GM19438 (cell line): ENCODE data around the gene TRIM32.

ENCODE experiments used
- ATAC-seq: cut with Tn5 transposase; IDR thresholded peaks from one replicate; pipeline ENCODE4 v1.9.1; 2021; ENCODE audit warnings: low read depth; ENCODE audit not compliant: unreplicated experiment

The TRIM32 gene

DNA sequence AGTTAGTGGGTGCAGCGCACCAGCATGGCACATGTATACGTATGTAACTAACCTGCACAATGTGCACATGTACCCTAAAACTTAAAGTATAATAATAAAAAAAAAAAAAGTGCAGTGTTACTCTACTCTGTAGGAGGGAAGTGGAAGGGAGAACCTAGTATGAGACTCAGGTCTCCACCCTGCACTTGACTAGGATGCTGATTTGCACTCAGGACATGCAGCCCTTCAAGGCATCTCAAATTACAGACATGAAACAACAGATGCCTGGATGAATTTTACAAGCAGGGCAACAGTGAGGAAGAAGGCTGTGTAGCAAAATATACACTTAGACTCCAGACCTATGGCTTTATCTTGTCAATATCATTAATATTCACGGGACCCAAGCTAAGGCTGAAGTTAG is 16.5 kb downstream of the TRIM32 start:
- no peak for ATAC-seq

DNA sequence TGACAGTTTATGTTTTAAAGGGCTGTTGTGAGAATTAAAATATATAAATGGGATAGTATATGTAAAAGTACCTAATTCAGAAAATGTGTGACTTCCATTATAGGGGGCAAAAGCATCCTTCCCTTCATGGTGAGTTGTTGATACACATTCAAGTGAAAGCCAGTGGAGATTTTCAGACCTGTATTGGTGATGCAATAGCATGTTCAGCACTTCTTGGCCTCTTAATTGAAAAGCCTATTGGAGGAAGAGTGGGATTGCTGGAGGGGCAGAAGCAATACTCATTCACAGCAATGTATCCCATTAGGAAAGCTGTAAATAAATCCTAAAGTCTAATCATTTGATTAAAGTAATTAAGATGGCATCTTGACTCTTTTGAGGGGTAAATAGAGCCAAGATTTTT is 17.4 kb downstream of the TRIM32 start:
- ATAC-seq, result no peak

DNA sequence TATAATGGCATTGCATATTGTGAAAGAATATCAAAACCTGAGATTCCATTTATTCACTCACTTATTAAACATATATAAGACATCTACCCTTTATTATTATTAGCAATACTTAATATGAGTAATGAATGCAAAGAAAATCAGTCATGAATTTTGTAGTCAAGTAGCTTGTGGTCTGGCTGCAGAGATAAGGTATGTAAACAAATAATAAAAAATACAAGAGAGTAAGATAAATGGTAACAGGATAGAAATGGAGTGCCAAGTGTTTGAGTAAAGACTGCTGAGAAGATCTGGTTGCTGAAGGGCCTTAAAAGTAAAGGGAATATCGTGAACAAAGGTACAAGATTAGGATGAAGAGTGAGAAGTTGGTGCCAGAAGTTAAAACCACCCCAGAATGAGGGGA is 18.4 kb downstream of the TRIM32 start:
- no peak for ATAC-seq

DNA sequence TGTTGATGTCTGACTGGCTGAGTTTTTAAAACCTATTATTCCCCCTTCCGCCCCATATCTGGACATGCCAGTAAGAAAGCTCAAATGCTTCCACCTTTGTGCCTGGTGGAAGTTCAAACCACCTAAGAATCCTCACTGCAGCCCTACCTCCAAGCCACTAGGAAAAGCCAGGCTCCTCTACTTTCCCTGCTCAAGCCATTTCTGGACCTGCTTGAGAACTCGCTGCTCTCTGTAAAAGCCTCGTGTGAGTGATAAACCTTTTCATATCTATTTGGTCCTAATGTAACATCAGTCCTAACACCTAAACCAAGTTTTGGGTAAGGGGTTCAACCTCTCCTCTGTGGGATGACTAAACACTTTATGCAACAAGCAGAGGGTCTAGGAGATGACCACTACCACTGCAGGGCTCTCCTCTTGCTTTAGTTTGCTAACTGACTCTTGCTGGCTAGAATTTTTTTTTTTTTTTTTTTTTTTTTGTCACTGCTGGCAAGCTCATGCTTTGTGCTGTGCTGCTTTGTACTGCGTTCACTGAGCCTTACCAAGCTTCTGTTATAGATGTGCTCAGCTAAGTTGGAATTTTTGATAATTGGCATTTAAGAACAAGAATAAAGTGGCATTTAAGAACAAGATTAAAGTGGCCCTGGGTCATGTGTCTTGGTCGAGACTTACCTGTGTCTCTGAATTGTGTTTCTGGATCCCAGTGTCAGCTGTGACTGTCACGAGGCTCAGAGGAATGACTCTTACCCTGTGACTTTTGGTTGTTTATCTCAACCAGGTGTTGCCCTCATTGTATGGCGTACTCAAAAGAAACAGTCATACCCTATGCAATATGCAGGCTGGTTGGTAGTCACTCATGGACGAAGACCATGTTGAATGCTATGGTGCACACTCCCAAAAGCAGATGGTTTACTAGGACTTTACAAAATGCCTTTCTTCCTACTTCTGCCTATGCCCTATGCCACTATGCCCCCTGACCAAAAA is 19.5 kb downstream of the TRIM32 start:
- ATAC-seq, result no peak

DNA sequence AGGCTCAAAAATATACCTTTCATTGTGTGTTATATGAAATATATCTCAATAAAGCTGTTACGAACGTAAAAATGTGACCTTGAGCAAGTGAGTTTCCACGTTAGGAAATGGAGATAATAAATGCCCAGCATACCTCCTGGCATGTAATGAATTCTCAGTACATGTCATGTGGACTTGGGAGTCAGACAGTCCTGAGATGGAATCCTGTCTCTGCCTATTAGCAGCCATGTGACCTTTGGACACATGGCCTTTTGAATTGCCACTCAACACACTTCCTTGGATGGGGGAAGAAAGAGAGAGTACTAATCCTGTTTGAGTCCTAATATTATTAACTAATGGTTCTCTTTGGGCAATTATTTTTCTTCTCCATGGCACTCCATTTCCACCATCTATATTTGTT is 25.7 kb downstream of the TRIM32 start:
- no peak for ATAC-seq

DNA sequence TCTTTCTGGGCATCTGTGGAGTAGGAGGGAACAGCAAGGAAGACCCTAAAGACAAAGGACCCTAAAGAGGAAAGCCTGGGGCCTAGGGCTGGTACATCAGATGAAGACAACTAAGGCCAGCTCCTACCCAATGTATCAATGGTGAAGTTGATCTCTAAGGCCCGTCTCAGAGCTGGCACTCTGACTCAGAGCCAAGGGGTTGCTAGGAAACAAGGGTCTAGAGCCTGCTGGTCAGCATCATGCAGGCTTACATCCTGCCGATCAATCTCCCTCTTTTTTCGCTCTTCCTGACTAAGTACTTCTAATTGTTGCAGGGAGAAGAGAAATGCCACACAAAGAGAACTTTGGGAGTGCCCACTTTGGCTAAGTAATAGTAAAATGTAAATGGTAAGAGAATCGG is 26.2 kb downstream of the TRIM32 start:
- no peak for ATAC-seq

DNA sequence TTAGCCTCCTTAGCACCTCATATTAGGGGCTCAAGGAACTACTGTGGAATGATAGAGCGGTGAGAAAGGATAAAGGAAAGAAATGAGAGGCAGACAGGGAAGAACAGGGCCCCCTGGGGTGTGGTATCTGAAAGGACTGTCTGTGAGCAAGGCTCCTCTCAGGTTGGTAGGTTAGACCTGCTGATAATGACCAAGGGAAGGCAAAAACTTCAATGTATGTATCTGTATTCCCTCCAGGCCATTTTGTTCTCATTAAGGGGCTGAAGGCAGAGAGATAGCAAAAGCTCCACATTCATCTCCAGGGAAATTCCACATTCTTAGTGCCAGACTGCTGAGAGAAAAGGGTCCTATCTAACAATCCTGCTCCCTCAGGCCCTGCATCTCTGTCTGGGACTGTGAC is 28.6 kb downstream of the TRIM32 start:
- no peak for ATAC-seq

DNA sequence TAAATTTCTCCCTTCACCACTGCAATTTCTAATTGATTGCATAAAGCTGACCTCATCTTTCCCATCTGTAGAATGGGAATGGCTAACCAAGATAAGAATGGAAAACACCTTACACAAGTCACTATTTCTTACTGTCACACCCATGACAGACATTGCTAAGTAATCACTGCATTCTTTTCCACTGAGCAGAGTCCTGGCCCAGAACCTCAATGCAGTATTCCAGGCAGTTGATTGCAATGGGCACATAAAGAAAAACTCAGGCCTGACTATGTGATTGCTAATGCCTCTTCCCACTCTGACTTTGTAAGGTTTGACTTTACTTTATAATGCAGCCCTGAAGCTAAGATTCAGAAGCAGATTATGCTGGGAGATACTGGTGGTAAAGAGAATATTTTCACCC is 29.3 kb downstream of the TRIM32 start:
- no peak for ATAC-seq

DNA sequence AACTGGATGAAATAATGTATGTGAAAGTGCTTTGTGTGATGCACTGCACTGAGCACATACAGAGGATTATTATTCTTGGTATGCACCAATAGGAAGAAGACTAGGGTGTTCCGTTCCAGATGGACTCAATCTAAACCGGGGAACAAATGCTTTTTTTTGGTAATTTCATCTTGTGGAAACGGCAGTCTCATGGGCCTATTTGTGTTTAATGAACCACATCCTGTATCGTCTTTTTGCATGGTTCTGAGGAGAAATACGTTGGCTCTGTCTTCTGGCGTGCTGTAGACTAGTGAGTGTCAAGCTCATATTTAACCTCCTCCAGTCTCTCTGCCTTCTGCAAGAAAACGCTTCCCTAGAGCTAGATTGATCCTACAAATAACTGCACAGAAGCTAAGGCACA is 30.0 kb downstream of the TRIM32 start:
- no peak for ATAC-seq

DNA sequence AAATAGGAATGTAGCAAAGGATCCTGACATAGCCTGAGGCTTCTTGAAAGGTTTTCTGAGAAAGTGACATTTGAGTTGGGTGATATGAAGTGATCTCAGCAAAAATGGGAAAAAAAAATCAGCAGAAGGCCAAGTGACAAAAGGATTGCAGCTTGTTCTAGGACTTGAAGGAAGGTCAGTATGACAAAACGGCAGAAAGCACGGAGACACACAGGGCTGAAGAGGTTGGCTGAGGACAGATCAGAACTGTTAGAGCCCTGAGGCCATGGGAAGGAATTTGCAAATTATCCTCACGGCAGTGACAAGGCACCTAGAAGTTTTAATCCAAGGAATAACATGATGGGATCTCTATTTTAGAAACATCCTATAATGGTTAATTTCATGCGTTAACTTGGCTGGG is 31.0 kb downstream of the TRIM32 start:
- no peak for ATAC-seq

DNA sequence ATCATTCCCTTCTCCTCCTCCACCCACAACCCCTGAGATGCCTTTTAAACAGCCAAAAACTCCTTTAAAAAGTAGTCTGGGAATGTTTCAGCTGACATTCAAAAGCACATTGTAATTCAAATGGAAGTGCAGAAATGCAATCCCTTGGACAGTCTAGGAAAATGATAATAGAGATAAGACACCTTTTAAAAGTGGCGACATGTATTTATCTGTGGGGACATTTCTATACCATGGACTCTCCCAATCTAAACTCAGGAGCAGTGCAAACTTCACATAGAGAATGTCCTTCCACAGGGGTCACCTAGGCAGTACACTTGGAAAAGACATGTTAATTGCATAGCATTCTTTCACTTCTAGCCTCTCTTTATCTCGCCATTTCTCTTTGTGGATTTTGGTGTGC is 33.0 kb downstream of the TRIM32 start:
- ATAC-seq, result no peak

DNA sequence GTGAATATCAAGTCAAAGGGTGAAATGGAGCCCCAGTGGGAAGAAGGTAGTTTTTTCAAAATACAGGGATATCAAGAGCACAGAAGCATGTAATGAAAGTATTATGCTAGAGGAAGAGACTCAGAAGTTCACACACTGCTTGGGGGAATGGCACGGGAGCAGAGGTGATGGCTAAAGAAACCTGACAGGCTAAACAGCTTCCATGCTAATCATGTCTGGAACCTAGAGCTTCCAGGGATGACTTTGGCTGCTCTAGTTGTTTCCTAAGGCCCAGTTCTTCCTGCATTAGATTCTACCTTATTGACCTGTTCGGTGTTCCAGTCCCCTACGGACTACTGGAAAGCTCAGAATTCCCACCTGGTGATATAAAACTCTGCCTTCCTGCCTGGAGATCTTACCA is 34.3 kb downstream of the TRIM32 start:
- ATAC-seq, result no peak

DNA sequence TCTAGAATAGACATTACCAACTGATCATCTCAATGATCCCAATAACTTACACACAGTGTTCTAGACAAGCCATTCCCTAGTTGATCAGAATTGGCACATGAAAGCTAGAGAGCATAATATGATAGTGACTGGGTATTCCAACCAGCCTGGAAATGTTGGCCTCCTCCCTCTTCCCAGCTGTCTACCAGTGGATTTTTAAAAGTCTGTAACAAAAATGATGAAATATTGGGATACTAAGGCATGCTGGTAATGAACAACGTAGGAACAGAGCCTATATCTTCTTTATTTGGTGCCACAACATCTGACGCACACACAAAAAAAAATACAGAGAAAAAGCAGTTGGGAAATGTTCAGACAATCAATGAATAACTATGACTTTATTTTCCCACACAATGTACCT is 34.8 kb downstream of the TRIM32 start:
- ATAC-seq, result no peak

DNA sequence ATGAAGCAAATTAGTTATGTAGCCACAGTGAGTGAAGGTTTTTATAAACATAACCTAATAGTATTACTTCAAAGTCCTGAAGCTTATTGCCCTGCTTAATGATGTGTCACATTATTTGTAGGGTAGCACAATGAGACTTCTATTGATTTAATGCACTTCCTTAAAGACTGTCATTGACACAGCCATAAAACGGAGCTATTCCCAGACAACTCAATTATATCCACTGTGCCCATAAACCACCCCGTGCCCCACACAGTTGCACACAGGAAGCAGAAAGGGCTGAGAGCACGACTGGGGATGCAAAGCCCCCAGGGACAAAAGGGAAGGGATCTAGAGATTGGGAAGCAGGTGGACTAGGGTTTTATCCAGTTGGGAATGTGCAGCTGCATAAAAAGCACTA is 37.0 kb downstream of the TRIM32 start:
- ATAC-seq, result no peak

DNA sequence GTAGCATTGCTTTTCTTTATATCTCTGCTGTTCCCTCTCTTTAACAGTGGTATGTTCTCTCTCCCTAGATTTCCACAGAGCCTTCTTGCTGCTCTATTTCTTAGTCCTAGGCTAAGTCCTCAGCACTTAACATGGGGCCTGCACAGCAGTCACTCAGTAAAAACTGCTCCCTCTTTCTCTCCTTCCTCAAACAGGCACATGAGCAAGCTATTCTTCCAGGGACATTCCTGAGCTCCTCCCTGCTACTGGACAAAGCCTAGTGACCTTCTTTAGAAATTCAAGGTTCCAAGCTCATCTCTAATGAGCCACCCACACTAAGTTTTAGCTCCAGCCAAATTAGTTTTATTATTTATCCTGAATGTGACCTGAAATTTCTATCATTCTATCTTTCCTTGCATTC is 39.5 kb downstream of the TRIM32 start:
- no peak for ATAC-seq

DNA sequence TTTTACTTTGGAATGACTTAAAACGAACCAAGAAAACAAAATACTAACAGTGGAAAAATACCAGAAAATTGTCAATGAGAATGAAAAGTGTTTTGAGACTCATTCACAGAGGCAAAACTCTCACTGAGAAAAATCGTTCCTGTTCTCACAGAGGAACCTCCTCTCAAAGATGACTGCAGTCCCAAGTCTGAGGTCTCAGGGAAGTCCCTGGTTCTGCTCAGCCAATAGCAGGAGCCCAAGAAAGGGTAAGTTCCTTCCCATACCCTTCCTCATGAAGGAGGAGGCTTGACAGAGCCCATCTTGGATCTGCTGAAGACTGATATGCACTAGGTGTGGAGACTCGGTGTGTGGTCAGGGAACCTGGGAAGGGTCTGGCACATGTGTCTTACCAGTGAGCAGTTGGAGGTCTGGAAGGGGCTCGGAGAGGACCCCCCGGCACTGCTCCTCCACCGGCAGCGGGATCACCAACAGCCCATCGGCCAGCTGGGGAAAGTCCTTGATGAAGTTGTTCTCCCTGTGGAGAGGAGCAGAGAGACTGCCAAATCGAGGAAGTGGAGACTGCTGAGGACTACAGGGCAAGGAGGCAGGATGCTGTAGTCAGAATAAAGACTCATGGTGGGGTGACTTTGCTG is 46.0 kb downstream of the TRIM32 start:
- ATAC-seq, result no peak

DNA sequence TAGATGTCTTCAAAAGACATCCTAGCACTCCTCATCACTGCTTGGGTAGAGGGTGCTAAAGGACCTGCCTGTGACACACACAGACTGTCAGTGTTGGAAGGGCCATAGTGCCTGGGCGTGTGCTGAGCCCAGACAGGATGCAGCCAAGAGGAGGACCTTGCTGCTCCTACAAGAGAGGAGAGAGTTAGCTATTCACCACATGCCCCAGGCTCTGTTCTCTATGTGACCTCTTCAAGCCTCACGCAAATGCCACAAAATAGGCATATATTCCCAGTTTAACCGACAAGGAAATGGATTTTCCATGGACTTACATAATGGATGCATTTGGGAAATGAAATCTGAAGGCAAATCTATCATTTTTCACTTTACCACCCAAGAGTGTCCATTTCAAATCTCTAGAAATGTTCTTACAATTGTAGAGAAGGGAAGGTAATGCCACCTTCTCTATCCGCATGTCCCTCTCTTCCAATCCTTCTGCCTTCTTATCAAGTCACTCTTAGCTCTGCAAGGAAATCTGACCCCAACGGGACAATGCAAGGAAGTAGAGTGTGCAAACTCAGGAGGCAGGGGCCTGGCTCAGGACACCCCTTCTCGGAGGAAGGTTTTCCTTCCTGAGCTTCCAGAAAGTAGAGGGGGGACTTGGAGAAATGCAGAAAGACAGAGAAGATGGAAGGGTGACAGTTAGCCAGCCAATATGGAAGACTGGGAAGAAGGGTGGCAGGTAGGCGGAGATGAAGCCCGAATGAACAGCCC is 49.5 kb downstream of the TRIM32 start:
- no peak for ATAC-seq

DNA sequence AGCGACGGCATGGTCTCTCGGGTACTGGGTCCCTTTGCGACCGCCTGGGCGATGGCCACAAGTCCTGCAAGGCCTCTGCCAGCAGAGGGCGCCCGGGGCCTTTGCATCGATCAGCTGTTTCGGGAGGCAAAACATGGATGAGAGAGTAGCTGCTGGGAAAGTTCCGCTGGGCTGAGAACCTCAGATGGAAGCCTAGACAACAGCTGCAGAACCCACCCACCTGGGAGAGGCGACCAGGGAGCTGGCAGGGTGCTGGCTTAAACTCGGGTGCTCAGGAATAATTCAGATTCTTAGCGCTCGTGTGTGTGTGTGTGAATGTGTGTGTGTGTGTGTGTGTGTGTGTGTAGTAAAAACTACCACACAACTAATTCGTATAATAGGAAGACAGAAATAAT is 50.0 kb downstream of the TRIM32 start:
- ATAC-seq, result no peak

DNA sequence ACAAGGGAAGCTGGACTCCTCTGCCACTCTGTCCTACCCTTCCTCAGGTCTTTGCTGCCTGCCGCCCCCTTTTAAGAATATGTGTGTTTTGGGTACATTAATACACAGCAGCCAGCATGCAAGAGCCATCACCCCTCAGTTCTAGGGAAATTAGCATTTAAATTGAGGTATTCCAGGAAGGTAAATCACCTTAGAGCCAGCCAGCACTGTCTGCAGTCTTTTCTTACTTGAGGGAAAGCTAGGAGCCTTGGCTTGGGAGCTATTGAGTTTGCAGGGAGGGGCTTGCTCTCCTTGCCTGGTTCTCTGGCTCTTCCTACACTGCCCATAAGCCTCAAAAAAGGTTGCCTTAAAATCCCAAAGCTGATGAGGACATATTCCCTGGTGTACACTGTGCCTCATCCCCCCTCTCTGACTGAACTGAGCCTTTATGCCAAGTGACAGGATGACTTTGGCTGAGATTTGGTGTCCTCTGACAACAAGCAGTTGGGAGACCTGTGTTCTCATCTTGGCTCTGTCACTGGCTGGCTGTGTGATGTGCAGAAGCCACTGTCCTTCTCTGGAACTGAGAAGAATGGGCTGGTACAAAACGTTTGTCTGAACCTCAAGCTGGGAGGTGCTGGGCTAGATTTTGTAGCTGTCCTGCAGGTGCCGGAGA is 54.1 kb downstream of the TRIM32 start:
- ATAC-seq, result no peak

DNA sequence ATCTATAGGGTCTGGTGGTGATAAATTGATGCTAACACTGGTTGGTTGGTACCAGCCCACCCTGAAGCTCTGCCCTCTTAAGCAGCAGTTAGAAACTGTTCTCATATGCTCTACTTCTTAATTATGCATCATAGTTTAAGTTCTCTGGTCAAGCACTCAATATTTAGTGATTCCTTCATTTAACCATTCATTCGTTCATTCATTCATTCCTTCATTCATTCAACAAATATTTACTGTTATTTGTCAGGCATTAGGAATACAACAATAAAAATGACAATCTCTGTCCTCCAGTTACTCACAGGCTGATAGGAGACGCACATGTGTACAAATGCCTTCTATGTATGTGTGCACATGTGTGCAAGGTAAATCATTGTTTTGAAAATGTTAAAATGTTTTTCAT is 54.6 kb downstream of the TRIM32 start:
- no peak for ATAC-seq

DNA sequence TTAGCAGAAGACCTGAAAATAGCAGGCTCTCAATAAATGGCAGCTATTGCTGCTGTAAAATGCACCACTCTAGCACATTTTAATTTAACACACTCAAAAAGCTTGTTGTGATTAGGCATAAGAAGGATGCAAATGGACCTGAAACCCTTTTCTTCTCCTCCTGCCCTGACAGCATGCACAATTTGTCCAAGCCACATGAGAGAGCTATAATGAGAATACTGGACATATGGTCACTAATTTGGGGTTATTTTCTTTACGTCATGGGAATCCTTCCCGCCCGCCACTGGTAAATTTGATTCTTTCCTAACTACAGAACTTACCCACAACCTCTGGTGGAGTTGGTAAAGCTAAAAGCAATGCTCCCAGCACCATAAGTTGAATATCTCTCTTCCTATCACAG is 62.1 kb downstream of the TRIM32 start:
- no peak for ATAC-seq
